Measurements from ENCODE around the gene EIF5B. TPM values are rescaled to one million over a fixed set of nuclear protein-coding genes. Genes with fewer than 3 reads are reported as not detected.

EIF5B gene
- polyA plus RNA-seq, 1 experiment, result 4.8 TPM

DNA sequence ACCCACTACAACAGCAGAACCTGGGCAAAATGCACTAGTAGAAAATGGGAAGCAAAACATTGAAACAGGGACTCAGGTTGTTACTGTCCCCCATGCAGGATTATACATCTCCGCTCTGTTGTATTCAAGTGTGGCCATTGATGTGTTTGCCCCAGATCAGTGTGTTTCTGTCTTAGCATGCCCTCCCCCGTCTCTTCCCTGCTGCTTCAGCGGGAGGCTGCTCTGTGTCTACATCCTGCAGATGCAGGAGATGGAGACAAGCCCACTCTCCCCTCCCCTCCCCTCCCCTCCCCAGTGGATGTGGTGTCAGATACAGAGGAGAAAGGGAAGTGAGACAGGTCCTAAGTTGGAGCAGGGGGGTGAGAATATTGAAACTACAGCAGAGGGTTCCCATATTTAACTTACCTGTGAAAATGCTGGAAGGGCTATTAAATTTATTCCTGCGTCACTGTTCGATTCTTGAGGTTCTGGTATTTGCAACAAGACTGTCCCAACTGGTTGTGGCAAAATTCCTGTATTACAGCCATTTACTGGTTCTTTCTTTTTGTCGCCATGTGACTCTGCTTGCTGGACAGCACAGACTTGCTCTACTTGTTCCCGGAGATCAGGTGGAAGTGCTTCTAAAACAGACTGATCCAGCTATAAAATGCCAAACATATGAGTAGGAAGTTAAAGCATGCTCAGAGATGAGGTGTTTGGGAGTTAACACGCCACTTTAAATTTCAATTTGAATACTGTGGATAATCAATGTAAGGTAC, 67.0 kb downstream of the EIF5B start:
- Histone ChIP-seq H3K4me3 (ENCODE audit: low read depth, low read length) (no peak overlapping the region), H3K27me3 (ENCODE audit: control insufficient read depth, insufficient read depth, low read length) (no peaks in the 10 kb centered on the region), H3K36me3 (ENCODE audit: control insufficient read depth, insufficient read depth, low read length) (peaks cover 8% of the 10 kb centered on the region)
- CTCF ChIA-PET, result interaction anchor here (1.0 to 1.8 kb wide), 7 partner anchors 14 to 223 kb away, joined by 3 to 7 read pairs (median 5); partner anchors contain the start of genes EIF5B, MITD1, MRPL30 and TXNDC9
- POLR2A ChIA-PET, result no interaction called here
- TF ChIP-seq, protein P1, sequence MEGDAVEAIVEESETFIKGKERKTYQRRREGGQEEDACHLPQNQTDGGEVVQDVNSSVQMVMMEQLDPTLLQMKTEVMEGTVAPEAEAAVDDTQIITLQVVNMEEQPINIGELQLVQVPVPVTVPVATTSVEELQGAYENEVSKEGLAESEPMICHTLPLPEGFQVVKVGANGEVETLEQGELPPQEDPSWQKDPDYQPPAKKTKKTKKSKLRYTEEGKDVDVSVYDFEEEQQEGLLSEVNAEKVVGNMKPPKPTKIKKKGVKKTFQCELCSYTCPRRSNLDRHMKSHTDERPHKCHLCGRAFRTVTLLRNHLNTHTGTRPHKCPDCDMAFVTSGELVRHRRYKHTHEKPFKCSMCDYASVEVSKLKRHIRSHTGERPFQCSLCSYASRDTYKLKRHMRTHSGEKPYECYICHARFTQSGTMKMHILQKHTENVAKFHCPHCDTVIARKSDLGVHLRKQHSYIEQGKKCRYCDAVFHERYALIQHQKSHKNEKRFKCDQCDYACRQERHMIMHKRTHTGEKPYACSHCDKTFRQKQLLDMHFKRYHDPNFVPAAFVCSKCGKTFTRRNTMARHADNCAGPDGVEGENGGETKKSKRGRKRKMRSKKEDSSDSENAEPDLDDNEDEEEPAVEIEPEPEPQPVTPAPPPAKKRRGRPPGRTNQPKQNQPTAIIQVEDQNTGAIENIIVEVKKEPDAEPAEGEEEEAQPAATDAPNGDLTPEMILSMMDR (IDR thresholded peaks at IDR 0.05; ENCODE audit: insufficient read depth, low read depth, low read length), result no peak
- DNase-seq (ENCODE audit: low read depth), result no peak

DNA sequence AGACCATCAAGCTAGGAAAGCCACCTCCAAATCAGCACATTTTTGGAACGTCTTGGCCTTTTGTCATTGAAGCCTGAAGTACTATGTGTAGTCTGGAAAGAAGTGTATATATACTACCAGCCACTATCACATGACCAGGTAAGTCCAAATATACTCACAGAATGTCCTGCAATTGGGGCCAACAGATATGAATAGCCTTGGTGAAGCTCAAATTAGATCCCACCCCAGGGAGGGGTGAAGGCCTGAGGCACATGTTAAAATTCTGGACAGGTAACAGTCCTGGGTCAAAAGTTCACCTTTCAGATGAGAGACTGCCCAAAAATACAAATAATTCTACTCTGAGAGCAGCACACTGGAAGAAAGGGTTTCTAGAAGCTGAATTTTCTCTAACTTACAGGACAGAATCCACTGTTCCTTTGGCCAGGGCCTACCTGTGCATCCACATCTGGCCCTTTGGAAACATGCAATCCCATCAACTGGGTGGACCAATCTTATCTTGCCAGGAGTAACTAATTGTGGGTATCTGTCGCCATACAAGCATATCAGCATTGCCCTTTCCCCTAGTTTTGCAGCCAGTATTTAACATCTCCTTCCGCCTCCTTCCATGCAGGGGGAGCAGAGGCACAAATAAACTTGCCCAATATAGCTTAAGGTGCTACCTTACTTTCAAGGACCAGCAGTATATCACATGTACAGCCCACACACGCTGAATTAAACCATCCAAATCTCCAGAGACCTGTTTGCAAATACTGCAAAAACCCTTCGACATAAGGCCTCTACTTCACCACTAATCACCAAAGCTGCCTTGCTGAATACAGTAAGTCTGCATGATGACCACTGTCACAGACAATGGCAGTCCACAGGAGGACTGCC, 67.8 kb downstream of the EIF5B start:
- Histone ChIP-seq H3K27me3 (ENCODE audit: control insufficient read depth, insufficient read depth, low read length) (no peaks in the 10 kb centered on the region), H3K4me3 (ENCODE audit: low read depth, low read length) (no peak overlapping the region), H3K36me3 (ENCODE audit: control insufficient read depth, insufficient read depth, low read length) (peaks cover 10% of the 10 kb centered on the region)
- ChIA-PET POLR2A (no interaction called here), CTCF (interaction anchor here (1.0 to 1.8 kb wide), 2 partner anchors 13 to 68 kb away, joined by 3 to 5 read pairs; partner anchors contain the start of genes EIF5B and TXNDC9)
- DNase-seq (ENCODE audit: low read depth), result no peak
- TF ChIP-seq, protein P1 (IDR thresholded peaks at IDR 0.05; ENCODE audit: insufficient read depth, low read depth, low read length), result no peak

DNA sequence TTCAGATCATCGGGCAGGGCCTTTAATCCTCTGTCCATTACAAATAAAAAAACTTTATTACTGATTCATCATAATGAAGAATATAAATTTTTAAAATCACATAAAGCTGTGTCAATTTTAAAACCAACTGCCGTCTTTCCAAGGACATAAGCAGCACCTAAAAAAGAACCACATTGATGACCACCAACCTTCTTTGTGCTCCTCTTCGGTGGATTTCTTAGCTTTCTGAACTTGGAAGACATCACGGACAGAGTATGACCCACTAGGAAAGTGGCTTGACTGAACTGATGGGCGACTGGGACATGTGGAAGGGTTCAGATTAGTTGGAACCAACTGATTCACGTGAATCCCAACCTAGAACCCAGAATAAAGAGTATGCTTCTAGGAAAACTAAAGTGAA, 68.9 kb downstream of the EIF5B start:
- H3K27me3 ChIP-seq (ENCODE audit: control insufficient read depth, insufficient read depth, low read length), result no peaks in the 10 kb centered on the region
- no peak for DNase-seq (ENCODE audit: low read depth)
- H3K4me3 ChIP-seq (ENCODE audit: low read depth, low read length), result no peak overlapping the region
- TF ChIP-seq, protein P1 (IDR thresholded peaks at IDR 0.05; ENCODE audit: insufficient read depth, low read depth, low read length), result no peak
- H3K36me3 ChIP-seq (ENCODE audit: control insufficient read depth, insufficient read depth, low read length), result peaks cover 10% of the 10 kb centered on the region
- ChIA-PET CTCF (no interaction called here), POLR2A (no interaction called here)

DNA sequence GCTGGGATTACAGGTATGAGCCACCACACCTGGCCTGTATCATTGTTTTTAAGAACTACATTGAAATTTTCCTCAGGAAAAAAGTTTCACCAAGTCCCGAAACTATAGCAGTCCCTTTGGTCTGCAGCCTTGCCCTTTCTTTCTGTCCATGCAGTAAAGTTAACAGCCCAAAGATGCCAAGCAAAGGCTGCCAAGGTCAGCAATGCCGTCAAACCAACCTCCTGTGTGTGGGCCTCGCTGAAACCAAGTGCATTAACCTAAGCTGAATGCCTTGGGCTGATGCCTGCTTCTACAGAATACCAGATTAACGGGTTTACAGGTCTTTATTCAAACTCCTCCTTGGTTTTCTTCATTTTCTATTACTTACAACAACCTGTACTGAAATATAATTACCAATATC, 73.1 kb downstream of the EIF5B start:
- no peak for DNase-seq (ENCODE audit: low read depth)
- POLR2A ChIA-PET, result no interaction called here
- Histone ChIP-seq H3K27me3 (ENCODE audit: control insufficient read depth, insufficient read depth, low read length) (no peaks in the 10 kb centered on the region), H3K4me3 (ENCODE audit: low read depth, low read length) (no peak overlapping the region), H3K36me3 (ENCODE audit: control insufficient read depth, insufficient read depth, low read length) (peaks cover 2% of the 10 kb centered on the region; the same call in 1 of the 2 replicates)
- TF ChIP-seq, protein P1 (IDR thresholded peaks at IDR 0.05; ENCODE audit: insufficient read depth, low read depth, low read length), result no peak
- CTCF ChIA-PET, result interaction anchor here (0.6 to 0.8 kb wide), 2 partner anchors 10 to 67 kb away, joined by 3 read pairs; no protein-coding TSS in a partner anchor

DNA sequence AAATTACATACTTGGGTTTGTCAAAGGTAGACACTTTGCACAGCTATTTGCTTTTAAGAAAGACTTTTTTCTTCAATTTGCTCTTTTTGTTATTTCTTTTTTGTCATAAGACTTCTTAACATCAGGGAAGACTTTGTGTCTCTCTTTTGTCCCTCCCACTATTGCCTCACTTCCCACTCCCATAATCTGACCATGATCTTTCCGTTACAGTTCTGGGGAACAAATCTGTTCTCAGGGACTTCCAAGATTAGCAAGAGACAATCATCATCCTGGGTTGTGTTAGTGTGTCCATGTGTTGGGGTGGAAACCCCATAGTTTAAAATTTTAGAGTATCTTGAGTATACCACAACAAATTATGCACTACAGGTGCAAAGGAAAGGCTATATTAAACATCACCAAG, 77.4 kb downstream of the EIF5B start:
- TF ChIP-seq, protein P1 (IDR thresholded peaks at IDR 0.05; ENCODE audit: insufficient read depth, low read depth, low read length), result no peak
- ChIA-PET CTCF (no interaction called here), POLR2A (no interaction called here)
- Histone ChIP-seq H3K36me3 (ENCODE audit: control insufficient read depth, insufficient read depth, low read length) (peaks cover 4% of the 10 kb centered on the region), H3K27me3 (ENCODE audit: control insufficient read depth, insufficient read depth, low read length) (no peaks in the 10 kb centered on the region), H3K4me3 (ENCODE audit: low read depth, low read length) (no peak overlapping the region)
- no peak for DNase-seq (ENCODE audit: low read depth)

Measured in BJ (cell line).